Measurements from ENCODE around the gene PARD3. TPM values are rescaled to one million over a fixed set of nuclear protein-coding genes. Genes with fewer than 3 reads are reported as not detected.

The PARD3 gene
- total RNA-seq, 4 donors from 2014 or later = 98.9 to 122 (median 105) TPM

- Histone ChIP-seq H3K27me3 (no peaks in the 10 kb centered on the region), H3K36me3 (no peaks in the 10 kb centered on the region), H3K4me3 (no peak overlapping the region), H3K4me1 (peaks cover 0 to 20% (median 14%) of the 10 kb centered on the region in 4 donors), H3K9me3 (no peaks in the 10 kb centered on the region), H3K27ac (replicated peaks in 1 of 4) (no peak overlapping the region)
- no peak for DNase-seq (ENCODE audit: extremely low spot score)
- intact Hi-C loops (cut with DNase I) = no loop called here
- WGBS = 97% methylated on average over 3 of the region's 3 CpGs
- TF ChIP-seq, protein P1, sequence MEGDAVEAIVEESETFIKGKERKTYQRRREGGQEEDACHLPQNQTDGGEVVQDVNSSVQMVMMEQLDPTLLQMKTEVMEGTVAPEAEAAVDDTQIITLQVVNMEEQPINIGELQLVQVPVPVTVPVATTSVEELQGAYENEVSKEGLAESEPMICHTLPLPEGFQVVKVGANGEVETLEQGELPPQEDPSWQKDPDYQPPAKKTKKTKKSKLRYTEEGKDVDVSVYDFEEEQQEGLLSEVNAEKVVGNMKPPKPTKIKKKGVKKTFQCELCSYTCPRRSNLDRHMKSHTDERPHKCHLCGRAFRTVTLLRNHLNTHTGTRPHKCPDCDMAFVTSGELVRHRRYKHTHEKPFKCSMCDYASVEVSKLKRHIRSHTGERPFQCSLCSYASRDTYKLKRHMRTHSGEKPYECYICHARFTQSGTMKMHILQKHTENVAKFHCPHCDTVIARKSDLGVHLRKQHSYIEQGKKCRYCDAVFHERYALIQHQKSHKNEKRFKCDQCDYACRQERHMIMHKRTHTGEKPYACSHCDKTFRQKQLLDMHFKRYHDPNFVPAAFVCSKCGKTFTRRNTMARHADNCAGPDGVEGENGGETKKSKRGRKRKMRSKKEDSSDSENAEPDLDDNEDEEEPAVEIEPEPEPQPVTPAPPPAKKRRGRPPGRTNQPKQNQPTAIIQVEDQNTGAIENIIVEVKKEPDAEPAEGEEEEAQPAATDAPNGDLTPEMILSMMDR (IDR thresholded peaks at IDR 0.05) = no peak
- TF ChIP-seq POLR2AphosphoS5 (IDR thresholded peaks at IDR 0.05) = no peak
- TF ChIP-seq EP300 (IDR thresholded peaks at IDR 0.05) = no peak
- TF ChIP-seq POLR2A (IDR thresholded peaks at IDR 0.05; ENCODE audit: low read depth) = no peak
These were observed 338.5 kb downstream of the PARD3 start for GRCh38 chr10:34476608-34477007.

GRCh38 chr10:34475786-34476185 lies 339.3 kb downstream of the PARD3 start:
- Histone ChIP-seq H3K36me3 (no peaks in the 10 kb centered on the region), H3K9me3 (no peaks in the 10 kb centered on the region), H3K27ac (replicated peaks in 1 of 4) (no peak overlapping the region), H3K4me3 (no peak overlapping the region), H3K4me1 (peaks cover 0 to 20% (median 14%) of the 10 kb centered on the region in 4 donors), H3K27me3 (no peaks in the 10 kb centered on the region)
- intact Hi-C loops (cut with DNase I) = no loop called here
- no peak for DNase-seq (ENCODE audit: extremely low spot score)
- 87% methylated on average over 5 of the region's 5 CpGs for WGBS
- TF ChIP-seq POLR2A (IDR thresholded peaks at IDR 0.05; ENCODE audit: low read depth) = no peak
- TF ChIP-seq EP300 (IDR thresholded peaks at IDR 0.05) = no peak

DNA sequence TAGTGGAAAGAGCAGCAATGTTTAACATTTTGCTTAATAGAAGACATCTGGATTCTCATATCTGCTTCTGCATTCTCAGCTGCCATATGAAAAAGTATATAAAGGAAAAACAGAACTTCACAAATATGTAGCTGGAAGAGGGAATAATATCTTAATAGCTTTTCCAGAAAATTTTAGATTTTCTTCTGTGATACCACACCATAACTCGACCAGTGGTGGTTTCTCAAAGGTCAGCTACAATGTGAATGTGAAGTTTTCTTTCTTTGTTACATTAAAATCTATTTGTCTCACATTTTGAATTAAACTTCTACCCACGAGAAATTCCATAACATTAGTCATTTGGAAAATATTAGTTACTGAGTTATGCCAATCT lies 339.8 kb downstream of the PARD3 start:
- H3K4me3 ChIP-seq = no peak overlapping the region
- H3K36me3 ChIP-seq = no peaks in the 10 kb centered on the region
- no peak for TF ChIP-seq EP300 (IDR thresholded peaks at IDR 0.05)
- H3K27ac ChIP-seq (replicated peaks in 1 of 4) = no peak overlapping the region
- WGBS = 74% methylated on average over 2 of the region's 2 CpGs
- H3K4me1 ChIP-seq = peaks cover 0 to 20% (median 14%) of the 10 kb centered on the region in 4 donors
- H3K27me3 ChIP-seq = no peaks in the 10 kb centered on the region
- intact Hi-C loops (cut with DNase I) = no loop called here
- no peak for DNase-seq (ENCODE audit: extremely low spot score)
- H3K9me3 ChIP-seq = no peaks in the 10 kb centered on the region

- no peaks in the 10 kb centered on the region for H3K27me3 ChIP-seq
- peaks cover 0 to 20% (median 14%) of the 10 kb centered on the region in 4 donors for H3K4me1 ChIP-seq
- no peak for DNase-seq (ENCODE audit: extremely low spot score)
- no peak overlapping the region for H3K27ac ChIP-seq (replicated peaks in 1 of 4)
- TF ChIP-seq POLR2A (IDR thresholded peaks at IDR 0.05; ENCODE audit: low read depth) (no peak), EP300 (IDR thresholded peaks at IDR 0.05) (no peak), POLR2AphosphoS5 (IDR thresholded peaks at IDR 0.05) (no peak)
- TF ChIP-seq, protein P1 (IDR thresholded peaks at IDR 0.05) = no peak
- intact Hi-C loops (cut with DNase I) = no loop called here
- H3K9me3 ChIP-seq = no peaks in the 10 kb centered on the region
- WGBS = 90% methylated on average over 5 of the region's 5 CpGs
- no peak overlapping the region for H3K4me3 ChIP-seq
- peaks cover 0 to 3% (median 0%) of the 10 kb centered on the region in 4 donors for H3K36me3 ChIP-seq
These were observed 340.4 kb downstream of the PARD3 start for GRCh38 chr10:34474555-34475273.

- no peak overlapping the region for H3K4me3 ChIP-seq
- H3K4me1 ChIP-seq = peaks cover 0 to 20% (median 14%) of the 10 kb centered on the region in 4 donors
- peak in 1 of 2 donors; percentile 12 for TF ChIP-seq POLR2AphosphoS5 (IDR thresholded peaks at IDR 0.05)
- TF ChIP-seq, protein P1 (IDR thresholded peaks at IDR 0.05) = no peak
- DNase-seq (ENCODE audit: extremely low spot score) = no peak
- WGBS = 92% methylated on average over 2 of the region's 2 CpGs
- no peaks in the 10 kb centered on the region for H3K27me3 ChIP-seq
- no peak overlapping the region for H3K27ac ChIP-seq (replicated peaks in 1 of 4)
- intact Hi-C loops (cut with DNase I) = no loop called here
- H3K36me3 ChIP-seq = peaks cover 0 to 6% (median 0%) of the 10 kb centered on the region in 4 donors
- H3K9me3 ChIP-seq = no peaks in the 10 kb centered on the region
These were observed 341.1 kb downstream of the PARD3 start for GRCh38 chr10:34474009-34474376.
